ENCODE measurements around the gene PLEKHJ1.

PLEKHJ1 gene

GRCh38 chr19:2269244-2270156 lies 33.4 kb upstream of the PLEKHJ1 start:
- peak; percentile 92 for DNase-seq

- DNase-seq, result no peak
Observed at GRCh38 chr19:2268861-2269243, 32.7 kb upstream of the PLEKHJ1 start.

- DNase-seq, result no peak
Observed at GRCh38 chr19:2268480-2268830, 32.3 kb upstream of the PLEKHJ1 start.

- no peak for DNase-seq
Observed at GRCh38 chr19:2266183-2266993, 30.3 kb upstream of the PLEKHJ1 start.

GRCh38 chr19:2261438-2262172 lies 25.5 kb upstream of the PLEKHJ1 start:
- peak; percentile 20 for DNase-seq

- DNase-seq, result no peak
Observed at GRCh38 chr19:2260341-2260805, 24.2 kb upstream of the PLEKHJ1 start.

- DNase-seq, result no peak
Observed at GRCh38 chr19:2259336-2259735, 23.2 kb upstream of the PLEKHJ1 start.

- DNase-seq, result peak; percentile 89
Observed at GRCh38 chr19:2255982-2256685, 20.0 kb upstream of the PLEKHJ1 start, which contains the start of gene JSRP1. TSS of gene JSRP1 (minus strand) at chr19:2256417. CDS start at chr19:2255314, 1,103 bp downstream.

GRCh38 chr19:2255112-2255845 lies 19.1 kb upstream of the PLEKHJ1 start:
- no peak for DNase-seq

GRCh38 chr19:2254064-2254872 lies 18.1 kb upstream of the PLEKHJ1 start:
- DNase-seq, result no peak

- no peak for DNase-seq
Observed at GRCh38 chr19:2253106-2254063, 17.3 kb upstream of the PLEKHJ1 start.

- DNase-seq, result no peak
Observed at GRCh38 chr19:2252797-2253105, 16.6 kb upstream of the PLEKHJ1 start.

GRCh38 chr19:2252055-2252796 lies 16.1 kb upstream of the PLEKHJ1 start:
- DNase-seq, result no peak

GRCh38 chr19:2251106-2252054 lies 15.3 kb upstream of the PLEKHJ1 start:
- no peak for DNase-seq

- DNase-seq, result no peak
Observed at GRCh38 chr19:2250766-2251105, 14.6 kb upstream of the PLEKHJ1 start.

- no peak for DNase-seq
Observed at GRCh38 chr19:2249880-2250765, 14.0 kb upstream of the PLEKHJ1 start.

Data from NCI-H774 (cell line).